Activated T-cell treated with anti-CD3 and anti-CD28 coated beads, Interleukin-2, amount 50 U/mL, for 72 hours (primary cell): ENCODE data around the gene CREM. TPM values are rescaled to one million over a fixed set of nuclear protein-coding genes. Genes with fewer than 3 reads are reported as not detected.
"Not testable (repeated sequence)": the region's sequence is repeated elsewhere in the genome, so short reads cannot be mapped to it uniquely, and the experiment has no call there.

ENCODE experiments used
- ATAC-seq, 2 donors: fragments of 150-1000 bp; cut with Tn5 transposase; replicated peaks in 1 of 2; 2 replicates each; pipeline ENCODE4 v1.10.0; 2021; ENCODE audit warnings: moderate library complexity in 2 of 2, mild to moderate bottlenecking in 1 of 2
- DNase-seq, 2 donors: peaks; one replicate each; pipeline ENCODE4 v3.0.0; 2021 to 2022; ENCODE audit warnings: mixed read lengths in 1 of 2
- H3K27ac Mint-ChIP-seq: one replicate; pipeline ENCODE4 v1.8.0; 2022; ENCODE audit warnings: mild to moderate bottlenecking, moderate library complexity, mixed read lengths
- H3K27me3 Mint-ChIP-seq: one replicate; pipeline ENCODE4 v1.8.0; 2022; ENCODE audit warnings: low read depth, mixed read lengths
- H3K36me3 Mint-ChIP-seq, 2 donors: one replicate each; pipeline ENCODE4 v1.8.0; 2022; ENCODE audit warnings: mixed read lengths in 2 of 2, mild to moderate bottlenecking in 1 of 2; ENCODE audit not compliant: insufficient read depth in 2 of 2
- H3K4me1 Mint-ChIP-seq: one replicate; pipeline ENCODE4 v1.8.0; 2022; ENCODE audit warnings: low read depth, mixed read lengths
- H3K4me3 Mint-ChIP-seq, 2 donors: one replicate each; pipeline ENCODE4 v1.8.0; 2022; ENCODE audit warnings: mild to moderate bottlenecking in 2 of 2, mixed read lengths in 2 of 2, moderate library complexity in 2 of 2
- H3K9me3 Mint-ChIP-seq, 2 donors: one replicate each; pipeline ENCODE4 v1.8.0; 2022; ENCODE audit warnings: mixed read lengths in 2 of 2
- total RNA-seq, 2 donors: library from RNA; stranded (reverse); gene quantifications; one replicate each; pipeline ENCODE4 v1.2.3, GENCODE V29; 2022

CREM gene
- total RNA-seq, 2 donors from 2014 or later = 215 to 250 TPM

- ATAC-seq = no peak
- DNase-seq = no peak
- Mint-ChIP-seq H3K27me3 (no peaks in the 10 kb centered on the region), H3K4me1 (peaks cover 75% of the 10 kb centered on the region), H3K9me3 (no peaks in the 10 kb centered on the region), H3K36me3 (peaks cover 22 to 31% of the 10 kb centered on the region in 2 donors), H3K4me3 (no peak overlapping the region), H3K27ac (no peak overlapping the region)
Measured at GRCh38 chr10:35204650-35205319, 78.1 kb downstream of the CREM start.

GRCh38 chr10:35206274-35206673 lies 79.6 kb downstream of the CREM start:
- Mint-ChIP-seq H3K27ac (no peak overlapping the region), H3K9me3 (no peaks in the 10 kb centered on the region), H3K27me3 (no peaks in the 10 kb centered on the region), H3K36me3 (peaks cover 22 to 38% of the 10 kb centered on the region in 2 donors), H3K4me1 (peaks cover 75% of the 10 kb centered on the region), H3K4me3 (no peak overlapping the region)
- no peak for DNase-seq
- ATAC-seq = no peak

GRCh38 chr10:35208536-35208935 lies 81.9 kb downstream of the CREM start:
- Mint-ChIP-seq H3K9me3 (no peaks in the 10 kb centered on the region), H3K4me3 (peak overlapping the region; percentile 71 to 78), H3K27me3 (no peaks in the 10 kb centered on the region), H3K27ac (peak overlapping the region; percentile 93), H3K4me1 (peaks cover 61% of the 10 kb centered on the region), H3K36me3 (peaks cover 17 to 40% of the 10 kb centered on the region in 2 donors)
- peak; percentile 47 to 55 for DNase-seq
- ATAC-seq = peak; percentile 85 to 95

- H3K27ac Mint-ChIP-seq = peak overlapping the region; percentile 93
- ATAC-seq (peak in 1 of 2 donors; percentile 17), DNase-seq (no peak)
- peaks cover 57% of the 10 kb centered on the region for H3K4me1 Mint-ChIP-seq
- H3K4me3 Mint-ChIP-seq = peak overlapping the region; percentile 71 to 78
- peaks cover 17 to 38% of the 10 kb centered on the region in 2 donors for H3K36me3 Mint-ChIP-seq
- no peaks in the 10 kb centered on the region for H3K27me3 Mint-ChIP-seq
- no peaks in the 10 kb centered on the region for H3K9me3 Mint-ChIP-seq
Measured at GRCh38 chr10:35208949-35209613, 82.4 kb downstream of the CREM start.

- Mint-ChIP-seq H3K27ac (peak overlapping the region; percentile 75), H3K4me1 (peaks cover 54% of the 10 kb centered on the region), H3K9me3 (no peaks in the 10 kb centered on the region), H3K4me3 (no peak overlapping the region), H3K36me3 (peaks cover 17 to 38% of the 10 kb centered on the region in 2 donors), H3K27me3 (no peaks in the 10 kb centered on the region)
- ATAC-seq = no peak
- no peak for DNase-seq
Measured at GRCh38 chr10:35210961-35211360, 84.3 kb downstream of the CREM start.

GRCh38 chr10:35211390-35211789 lies 84.7 kb downstream of the CREM start:
- H3K4me3 Mint-ChIP-seq = no peak overlapping the region
- H3K9me3 Mint-ChIP-seq = no peaks in the 10 kb centered on the region
- H3K27ac Mint-ChIP-seq = peak overlapping the region; percentile 33
- DNase-seq (no peak), ATAC-seq (no peak)
- H3K36me3 Mint-ChIP-seq = peaks cover 17 to 38% of the 10 kb centered on the region in 2 donors
- H3K4me1 Mint-ChIP-seq = peaks cover 58% of the 10 kb centered on the region
- H3K27me3 Mint-ChIP-seq = no peaks in the 10 kb centered on the region

- Mint-ChIP-seq H3K27me3 (no peaks in the 10 kb centered on the region), H3K4me1 (peaks cover 62% of the 10 kb centered on the region), H3K9me3 (no peaks in the 10 kb centered on the region), H3K36me3 (peaks cover 16 to 29% of the 10 kb centered on the region in 2 donors), H3K27ac (no peak overlapping the region), H3K4me3 (no peak overlapping the region)
- ATAC-seq (no peak), DNase-seq (no peak)
Measured at GRCh38 chr10:35212856-35213255, 86.2 kb downstream of the CREM start.

- Mint-ChIP-seq H3K9me3 (no peaks in the 10 kb centered on the region), H3K4me3 (no peak overlapping the region), H3K4me1 (peaks cover 62% of the 10 kb centered on the region), H3K36me3 (peaks cover 12 to 26% of the 10 kb centered on the region in 2 donors), H3K27ac (no peak overlapping the region), H3K27me3 (no peaks in the 10 kb centered on the region)
- ATAC-seq (no peak), DNase-seq (no peak)
Measured at GRCh38 chr10:35213699-35214098, 87.1 kb downstream of the CREM start.

GRCh38 chr10:35214607-35215020 lies 88.0 kb downstream of the CREM start:
- no peaks in the 10 kb centered on the region for H3K27me3 Mint-ChIP-seq
- no peak overlapping the region for H3K27ac Mint-ChIP-seq
- DNase-seq (no peak), ATAC-seq (no peak)
- no peak overlapping the region for H3K4me3 Mint-ChIP-seq
- H3K4me1 Mint-ChIP-seq = peaks cover 62% of the 10 kb centered on the region
- H3K36me3 Mint-ChIP-seq = peaks cover 5 to 22% of the 10 kb centered on the region in 2 donors
- H3K9me3 Mint-ChIP-seq = no peaks in the 10 kb centered on the region

GRCh38 chr10:35215107-35215506 lies 88.5 kb downstream of the CREM start:
- ATAC-seq (no peak), DNase-seq (no peak)
- peaks cover 61% of the 10 kb centered on the region for H3K4me1 Mint-ChIP-seq
- H3K4me3 Mint-ChIP-seq = no peak overlapping the region
- H3K36me3 Mint-ChIP-seq = peaks cover 5 to 22% of the 10 kb centered on the region in 2 donors
- no peak overlapping the region for H3K27ac Mint-ChIP-seq
- no peaks in the 10 kb centered on the region for H3K27me3 Mint-ChIP-seq
- no peaks in the 10 kb centered on the region for H3K9me3 Mint-ChIP-seq

- no peaks in the 10 kb centered on the region for H3K9me3 Mint-ChIP-seq
- H3K27ac Mint-ChIP-seq = no peak overlapping the region
- peaks cover 0 to 11% of the 10 kb centered on the region in 2 donors for H3K36me3 Mint-ChIP-seq
- H3K4me3 Mint-ChIP-seq = peak overlapping the region; percentile 45 to 53
- H3K4me1 Mint-ChIP-seq = peaks cover 57% of the 10 kb centered on the region
- ATAC-seq (peak; percentile 70 to 76), DNase-seq (peak in 1 of 2 donors; percentile 51)
- no peaks in the 10 kb centered on the region for H3K27me3 Mint-ChIP-seq
Measured at GRCh38 chr10:35216303-35216905, 89.8 kb downstream of the CREM start.

GRCh38 chr10:35216956-35217355 lies 90.3 kb downstream of the CREM start:
- not testable (repeated sequence) for H3K27ac Mint-ChIP-seq
- H3K4me3 Mint-ChIP-seq = peak overlapping the region; percentile 45 to 53

GRCh38 chr10:35217455-35217854 lies 90.8 kb downstream of the CREM start:
- Mint-ChIP-seq H3K36me3 (peaks cover 0 to 3% of the 10 kb centered on the region in 2 donors), H3K27me3 (no peaks in the 10 kb centered on the region), H3K4me1 (peaks cover 57% of the 10 kb centered on the region), H3K9me3 (no peaks in the 10 kb centered on the region), H3K27ac (no peak overlapping the region), H3K4me3 (no peak overlapping the region)
- ATAC-seq (no peak), DNase-seq (no peak)

More at GRCh38 chr10:35216956-35217355, 90.3 kb downstream of the CREM start:
- H3K9me3 Mint-ChIP-seq, DNase-seq, H3K36me3 Mint-ChIP-seq, H3K27me3 Mint-ChIP-seq, ATAC-seq: not testable (repeated sequence)
- peaks cover 57% of the 10 kb centered on the region for H3K4me1 Mint-ChIP-seq
